ENCODE measurements around the gene GTSE1.

DNA sequence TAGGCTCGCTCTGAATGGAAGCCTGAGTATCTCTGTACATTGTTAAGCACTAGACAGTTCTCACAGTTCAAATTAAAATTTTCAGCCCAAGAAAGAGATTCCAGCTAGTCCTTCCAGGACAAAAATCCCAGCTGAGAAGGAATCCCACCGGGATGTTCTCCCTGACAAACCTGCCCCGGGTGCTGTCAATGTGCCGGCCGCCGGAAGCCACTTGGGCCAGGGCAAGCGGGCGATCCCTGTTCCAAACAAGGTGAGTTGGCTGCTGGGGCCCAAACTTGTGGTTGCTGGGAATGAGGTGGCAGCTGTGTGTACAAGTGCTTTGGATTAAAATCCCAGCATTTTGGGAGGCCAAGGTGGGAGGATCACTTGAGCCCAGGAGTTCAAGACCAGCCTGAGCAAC, 15.4 kb downstream of the GTSE1 start:
- TF ChIP-seq EZH2 (IDR thresholded peaks at IDR 0.05; ENCODE audit: insufficient read depth, poor library complexity, severe bottlenecking) (no peak), EZH2phosphoT487 (IDR thresholded peaks at IDR 0.05; ENCODE audit: insufficient read depth, low read depth) (no peak)
